Esophagus muscularis mucosa (tissue), 4 donors: ENCODE measurements around the gene PCDHGA4. TPM values are rescaled to one million over a fixed set of nuclear protein-coding genes. Genes with fewer than 3 reads are reported as not detected.
"Not testable (repeated sequence)": the region's sequence is repeated elsewhere in the genome, so short reads cannot be mapped to it uniquely, and the experiment has no call there.

Source experiments
- DNase-seq: peaks from one replicate; pipeline ENCODE4 v3.0.0-alpha.2; 2017; ENCODE audit errors: extremely low spot score
- H3K27ac ChIP-seq, 4 donors: fragments of 200-600 bp; sonication (generic); replicated peaks in 1 of 4; 1 replicate in 3 of 4; 2 replicates in 1 of 4; pipeline ENCODE4 v1.5.1; 2016 to 2019; ENCODE audit warnings: mild to moderate bottlenecking in 1 of 4
- H3K27me3 ChIP-seq, 4 donors: fragments of 200-600 bp; sonication (generic); one replicate each; pipeline versions ENCODE4 v1.5.1 to v1.6.0; 2016 to 2019
- H3K36me3 ChIP-seq, 4 donors: fragments of 200-600 bp; sonication (generic); one replicate each; pipeline ENCODE4 v1.5.1; 2016 to 2019
- H3K4me1 ChIP-seq, 4 donors: fragments of 200-600 bp; sonication (generic); one replicate each; pipeline ENCODE4 v1.5.1; 2016 to 2019
- H3K4me3 ChIP-seq, 4 donors: fragments of 200-600 bp; sonication (generic); 1 replicate in 2 of 4; 2 replicates in 2 of 4; pipeline ENCODE4 v1.5.1; 2016 to 2019; ENCODE audit warnings: mild to moderate bottlenecking in 4 of 4, moderate library complexity in 1 of 4
- H3K9me3 ChIP-seq, 4 donors: fragments of 200-600 bp; sonication (generic); 1 replicate in 3 of 4; 2 replicates in 1 of 4; pipeline ENCODE4 v1.5.1; 2016 to 2019
- EP300 ChIP-seq: sonication (generic); formaldehyde crosslinking; IDR thresholded peaks from one replicate; pipeline ENCODE4 v1.6.1; 2017; ENCODE audit warnings: antibody characterized with exemption
- POLR2A ChIP-seq: fragments of 450-650 bp; IDR thresholded peaks from one replicate; pipeline ENCODE4 v1.6.1; 2017; ENCODE audit warnings: antibody characterized with exemption, moderate library complexity, mild to moderate bottlenecking, low read depth
- POLR2AphosphoS5 ChIP-seq, 2 donors: sonication (generic); formaldehyde crosslinking; IDR thresholded peaks; one replicate each; pipeline ENCODE4 v1.6.1; 2017; ENCODE audit warnings: antibody characterized with exemption in 2 of 2
- WGBS: methylation state at CpG from one replicate; pipeline ENCODE4 v1.1.5; 2018; 5-methylcytosine and 5-hydroxymethylcytosine counted together
- intact Hi-C: fragments of 100-400 bp; cut with DNase I; formaldehyde crosslinking; loops from one replicate; pipeline ENCODE4 v1.15.1; 2023
- total RNA-seq, 4 donors: library from RNA; depleted of rRNA; stranded (reverse); fragments of >200 nt; gene quantifications; one replicate each; pipeline versions ENCODE4 v1.1.0 to v1.2.1, GENCODE V29; 2016
- TF ChIP-seq, protein P1 (sequence below), 3 experiments: fragments of 200-600 bp in 2 of 3; fragments of 450-650 bp in 1 of 3; sonication (generic) in 2 of 3; IDR thresholded peaks; one replicate each; pipeline ENCODE4 v1.5.1; 2017 to 2019; ENCODE audit warnings: antibody characterized with exemption in 3 of 3, mild to moderate bottlenecking in 2 of 3, moderate library complexity in 1 of 3

The PCDHGA4 gene
- total RNA-seq, 4 donors from 2014 or later = 3.6 to 7.9 (median 4.6) TPM

DNA sequence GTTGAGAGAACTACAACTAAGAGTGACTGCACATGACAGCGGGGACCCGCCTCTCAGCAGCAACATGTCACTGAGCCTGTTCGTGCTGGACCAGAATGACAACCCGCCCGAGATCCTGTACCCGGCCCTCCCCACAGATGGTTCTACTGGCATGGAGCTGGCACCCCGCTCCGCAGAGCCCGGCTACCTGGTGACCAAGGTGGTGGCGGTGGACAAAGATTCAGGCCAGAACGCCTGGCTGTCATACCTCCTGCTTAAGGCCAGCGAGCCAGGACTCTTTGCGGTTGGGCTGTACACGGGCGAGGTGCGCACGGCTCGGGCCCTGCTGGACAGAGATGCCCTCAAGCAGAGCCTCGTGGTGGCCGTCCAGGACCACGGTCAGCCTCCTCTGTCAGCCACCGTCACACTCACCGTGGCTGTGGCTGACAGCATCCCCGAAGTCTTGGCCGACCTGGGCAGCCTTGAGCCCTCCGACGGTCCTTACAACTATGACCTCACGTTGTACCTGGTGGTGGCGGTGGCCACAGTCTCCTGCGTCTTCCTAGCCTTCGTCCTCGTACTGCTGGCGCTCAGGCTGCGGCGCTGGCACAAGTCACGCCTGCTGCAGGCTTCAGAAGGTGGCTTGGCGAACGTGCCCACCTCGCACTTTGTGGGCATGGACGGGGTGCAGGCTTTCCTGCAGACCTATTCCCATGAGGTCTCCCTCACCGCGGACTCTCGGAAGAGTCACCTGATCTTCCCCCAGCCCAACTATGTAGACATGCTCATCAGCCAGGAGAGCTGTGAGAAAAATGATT lies 29.8 kb downstream of the PCDHGA4 start:
- intact Hi-C loops = no loop called here
- 47% methylated on average over 22 of the region's 43 CpGs for WGBS

DNA sequence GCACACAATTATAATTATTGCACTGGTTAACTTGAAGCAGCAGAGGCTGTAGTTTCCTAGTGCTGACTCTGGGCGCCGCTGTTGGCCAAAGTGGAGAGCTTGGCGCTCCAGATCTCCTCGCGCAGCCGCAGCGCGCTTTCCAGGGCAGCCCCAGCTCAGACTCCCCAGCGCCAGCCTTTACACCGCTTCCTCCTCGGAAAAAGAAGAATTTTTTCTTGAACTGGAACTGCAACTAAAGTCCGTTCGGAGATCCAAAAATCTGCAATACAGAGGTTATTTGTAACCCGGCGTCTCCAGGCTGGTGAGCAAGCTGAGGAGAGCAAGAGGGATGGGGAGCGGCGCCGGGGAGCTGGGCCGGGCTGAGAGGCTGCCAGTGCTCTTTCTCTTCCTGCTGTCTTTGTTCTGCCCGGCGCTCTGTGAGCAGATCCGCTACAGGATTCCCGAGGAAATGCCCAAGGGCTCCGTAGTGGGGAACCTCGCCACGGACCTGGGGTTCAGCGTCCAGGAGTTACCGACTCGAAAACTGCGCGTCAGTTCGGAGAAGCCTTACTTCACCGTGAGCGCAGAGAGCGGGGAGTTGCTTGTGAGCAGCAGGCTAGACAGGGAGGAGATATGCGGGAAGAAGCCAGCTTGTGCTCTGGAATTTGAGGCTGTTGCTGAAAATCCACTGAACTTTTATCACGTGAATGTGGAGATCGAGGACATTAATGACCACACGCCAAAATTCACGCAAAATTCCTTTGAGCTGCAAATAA lies 32.9 kb downstream of the PCDHGA4 start, which contains the start of gene PCDHGB4:
PCDHGB4 (plus strand) TSS at position 142 of the 755 bp plus-strand sequence; CDS start at position 329, 187 bp downstream.
- DNase-seq, intact Hi-C loops, H3K4me1 ChIP-seq, H3K27ac ChIP-seq: not testable (repeated sequence)
- Histone ChIP-seq H3K27me3 (peaks cover 0 to 12% (median 0%) of the 10 kb centered on the region in 4 donors), H3K36me3 (peaks cover 0 to 12% (median 8%) of the 10 kb centered on the region in 4 donors), H3K9me3 (peaks cover 7 to 97% (median 97%) of the 10 kb centered on the region in 4 donors), H3K4me3 (peak within 1 kb of the TSS in 2 of 4 donors; percentile 31 to 33)
- WGBS = 18% methylated on average over 14 of the region's 40 CpGs
- TF ChIP-seq, protein P1, sequence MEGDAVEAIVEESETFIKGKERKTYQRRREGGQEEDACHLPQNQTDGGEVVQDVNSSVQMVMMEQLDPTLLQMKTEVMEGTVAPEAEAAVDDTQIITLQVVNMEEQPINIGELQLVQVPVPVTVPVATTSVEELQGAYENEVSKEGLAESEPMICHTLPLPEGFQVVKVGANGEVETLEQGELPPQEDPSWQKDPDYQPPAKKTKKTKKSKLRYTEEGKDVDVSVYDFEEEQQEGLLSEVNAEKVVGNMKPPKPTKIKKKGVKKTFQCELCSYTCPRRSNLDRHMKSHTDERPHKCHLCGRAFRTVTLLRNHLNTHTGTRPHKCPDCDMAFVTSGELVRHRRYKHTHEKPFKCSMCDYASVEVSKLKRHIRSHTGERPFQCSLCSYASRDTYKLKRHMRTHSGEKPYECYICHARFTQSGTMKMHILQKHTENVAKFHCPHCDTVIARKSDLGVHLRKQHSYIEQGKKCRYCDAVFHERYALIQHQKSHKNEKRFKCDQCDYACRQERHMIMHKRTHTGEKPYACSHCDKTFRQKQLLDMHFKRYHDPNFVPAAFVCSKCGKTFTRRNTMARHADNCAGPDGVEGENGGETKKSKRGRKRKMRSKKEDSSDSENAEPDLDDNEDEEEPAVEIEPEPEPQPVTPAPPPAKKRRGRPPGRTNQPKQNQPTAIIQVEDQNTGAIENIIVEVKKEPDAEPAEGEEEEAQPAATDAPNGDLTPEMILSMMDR (IDR thresholded peaks at IDR 0.05) = peak in 2 of 3 experiments; percentile 8 to 28

More for the DNA sequence above, 29.8 kb downstream of the PCDHGA4 start:
- Histone ChIP-seq H3K36me3 (peaks cover 0 to 13% (median 9%) of the 10 kb centered on the region in 4 donors), H3K27me3 (peaks cover 0 to 8% (median 0%) of the 10 kb centered on the region in 4 donors), H3K27ac (no peak overlapping the region), H3K4me3 (no peak overlapping the region), H3K4me1 (no peaks in the 10 kb centered on the region), H3K9me3 (peaks cover 5 to 97% (median 95%) of the 10 kb centered on the region in 4 donors)
- DNase-seq = no peak
- TF ChIP-seq POLR2AphosphoS5 (IDR thresholded peaks at IDR 0.05) (no peak), EP300 (no peak), POLR2A (no peak)
- TF ChIP-seq, protein P1 (IDR thresholded peaks at IDR 0.05) = no peak

DNA sequence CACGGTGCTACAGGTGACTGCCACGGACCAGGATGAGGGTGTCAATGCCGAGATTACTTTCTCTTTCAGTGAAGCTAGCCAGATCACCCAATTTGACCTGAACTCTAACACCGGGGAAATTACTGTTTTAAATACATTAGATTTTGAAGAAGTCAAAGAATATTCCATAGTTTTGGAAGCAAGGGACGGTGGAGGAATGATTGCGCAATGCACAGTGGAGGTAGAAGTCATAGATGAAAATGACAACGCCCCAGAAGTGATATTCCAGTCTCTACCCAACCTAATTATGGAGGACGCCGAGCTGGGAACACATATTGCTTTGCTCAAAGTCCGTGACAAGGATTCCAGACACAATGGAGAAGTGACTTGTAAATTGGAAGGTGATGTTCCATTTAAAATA lies 33.8 kb downstream of the PCDHGA4 start:
- no peak overlapping the region for H3K27ac ChIP-seq
- H3K36me3 ChIP-seq = peaks cover 0 to 18% (median 5%) of the 10 kb centered on the region in 4 donors
- no peak for DNase-seq
- 44% methylated on average over 10 of the region's 10 CpGs for WGBS
- H3K4me1 ChIP-seq = no peaks in the 10 kb centered on the region
- peaks cover 6 to 97% (median 97%) of the 10 kb centered on the region in 4 donors for H3K9me3 ChIP-seq
- no peak overlapping the region for H3K4me3 ChIP-seq
- intact Hi-C loops = no loop called here
- peaks cover 0 to 17% (median 0%) of the 10 kb centered on the region in 4 donors for H3K27me3 ChIP-seq
- TF ChIP-seq POLR2A (no peak), EP300 (no peak), POLR2AphosphoS5 (IDR thresholded peaks at IDR 0.05) (no peak)
- TF ChIP-seq, protein P1 (IDR thresholded peaks at IDR 0.05) = no peak

DNA sequence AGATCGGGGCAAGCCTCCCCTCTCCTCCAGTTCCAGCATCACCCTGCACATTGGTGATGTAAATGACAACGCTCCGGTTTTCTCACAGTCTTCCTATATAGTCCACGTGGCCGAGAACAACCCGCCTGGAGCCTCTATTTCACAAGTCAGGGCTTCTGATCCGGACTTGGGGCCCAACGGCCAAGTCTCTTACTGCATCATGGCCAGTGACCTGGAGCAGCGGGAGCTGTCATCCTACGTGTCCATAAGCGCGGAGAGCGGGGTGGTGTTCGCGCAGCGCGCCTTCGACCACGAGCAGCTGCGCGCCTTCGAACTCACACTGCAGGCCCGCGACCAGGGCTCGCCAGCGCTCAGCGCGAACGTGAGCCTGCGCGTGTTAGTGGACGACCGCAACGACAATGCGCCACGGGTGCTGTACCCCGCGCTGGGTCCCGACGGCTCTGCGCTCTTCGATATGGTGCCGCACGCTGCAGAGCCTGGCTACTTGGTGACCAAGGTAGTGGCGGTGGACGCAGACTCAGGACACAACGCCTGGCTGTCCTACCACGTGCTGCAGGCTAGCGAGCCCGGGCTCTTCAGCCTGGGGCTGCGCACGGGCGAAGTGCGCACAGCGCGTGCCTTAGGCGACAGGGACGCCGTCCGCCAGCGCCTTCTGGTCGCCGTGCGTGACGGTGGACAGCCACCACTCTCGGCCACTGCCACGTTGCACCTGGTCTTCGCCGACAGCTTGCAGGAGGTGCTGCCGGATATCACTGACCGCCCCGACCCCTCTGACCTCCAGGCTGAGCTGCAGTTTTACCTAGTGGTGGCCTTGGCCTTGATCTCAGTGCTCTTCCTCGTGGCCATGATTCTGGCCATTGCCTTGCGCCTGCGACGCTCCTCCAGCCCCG lies 34.6 kb downstream of the PCDHGA4 start:
- H3K27ac ChIP-seq = no peak overlapping the region
- no peaks in the 10 kb centered on the region for H3K4me1 ChIP-seq
- peak overlapping the region in 1 of 4 donors; percentile 6 for H3K4me3 ChIP-seq
- DNase-seq = no peak
- WGBS = 41% methylated on average over 29 of the region's 77 CpGs
- H3K36me3 ChIP-seq = peaks cover 0 to 18% (median 5%) of the 10 kb centered on the region in 4 donors
- peaks cover 0 to 17% (median 0%) of the 10 kb centered on the region in 4 donors for H3K27me3 ChIP-seq
- TF ChIP-seq POLR2A (no peak), EP300 (no peak), POLR2AphosphoS5 (IDR thresholded peaks at IDR 0.05) (no peak)
- TF ChIP-seq, protein P1 (IDR thresholded peaks at IDR 0.05) = no peak
- peaks cover 12 to 97% (median 97%) of the 10 kb centered on the region in 4 donors for H3K9me3 ChIP-seq
- intact Hi-C loops = no loop called here
